Parathyroid adenoma (tissue), 2 donors: ENCODE results near the gene HPX.

ENCODE experiments used
- H2AFZ ChIP-seq: fragments of 300-600 bp; sonication (generic); one replicate; pipeline ENCODE4 v1.7.0; 2017; ENCODE audit warnings: antibody characterized with exemption, mild to moderate bottlenecking
- H3K27ac ChIP-seq: fragments of 300-600 bp; sonication (generic); one replicate; pipeline ENCODE4 v1.7.0; 2017
- H3K27me3 ChIP-seq: fragments of 300-600 bp; sonication (generic); one replicate; pipeline ENCODE4 v1.7.0; 2017; ENCODE audit warnings: low read length; ENCODE audit not compliant: control insufficient read depth, insufficient read depth
- H3K36me3 ChIP-seq: fragments of 300-600 bp; sonication (generic); one replicate; pipeline ENCODE4 v1.7.0; 2017; ENCODE audit warnings: low read length; ENCODE audit not compliant: control insufficient read depth, insufficient read depth
- H3K4me1 ChIP-seq: fragments of 300-600 bp; sonication (generic); one replicate; pipeline ENCODE4 v1.7.0; 2017; ENCODE audit warnings: control low read depth
- H3K4me2 ChIP-seq: fragments of 300-600 bp; sonication (generic); one replicate; pipeline ENCODE4 v1.7.0; 2017; ENCODE audit warnings: low read length
- H3K4me3 ChIP-seq: fragments of 300-600 bp; sonication (generic); one replicate; pipeline ENCODE4 v1.7.0; 2017; ENCODE audit warnings: low read depth, low read length
- H3K79me2 ChIP-seq: fragments of 300-600 bp; sonication (generic); one replicate; pipeline ENCODE4 v1.7.0; 2017; ENCODE audit warnings: control low read depth
- H3K9ac ChIP-seq: fragments of 300-600 bp; sonication (generic); one replicate; pipeline ENCODE4 v1.7.0; 2017; ENCODE audit warnings: mild to moderate bottlenecking
- H3K9me3 ChIP-seq: fragments of 300-600 bp; sonication (generic); one replicate; pipeline ENCODE4 v1.7.0; 2017; ENCODE audit warnings: low read length; ENCODE audit not compliant: control insufficient read depth
- CTCF ChIP-seq: fragments of 300-600 bp; sonication (generic); IDR thresholded peaks from one replicate; pipeline ENCODE4 v1.7.0; 2017; ENCODE audit warnings: antibody characterized with exemption, mild to moderate bottlenecking
- donor health status: primary hyperparathyroidism.

HPX gene

GRCh38 chr11:6402561-6402981 lies 38.2 kb downstream of the HPX start:
- H2AFZ ChIP-seq: no peak overlapping the region
- H3K4me3 ChIP-seq: no peak overlapping the region
- no peaks in the 10 kb centered on the region for H3K9me3 ChIP-seq
- H3K4me2 ChIP-seq: no peak overlapping the region
- no peaks in the 10 kb centered on the region for H3K27me3 ChIP-seq
- no peak for TF ChIP-seq CTCF
- H3K36me3 ChIP-seq: no peaks in the 10 kb centered on the region
- H3K9ac ChIP-seq: no peak overlapping the region
- no peak overlapping the region for H3K27ac ChIP-seq
- H3K4me1 ChIP-seq: no peaks in the 10 kb centered on the region
- no peaks in the 10 kb centered on the region for H3K79me2 ChIP-seq

GRCh38 chr11:6402061-6402470 lies 38.7 kb downstream of the HPX start:
- Histone ChIP-seq H3K27ac (no peak overlapping the region), H3K9ac (no peak overlapping the region)

GRCh38 chr11:6401464-6401863 lies 39.3 kb downstream of the HPX start:
- no peak for TF ChIP-seq CTCF
- H3K27me3 ChIP-seq: no peaks in the 10 kb centered on the region
- H3K9ac ChIP-seq: no peak overlapping the region
- no peak overlapping the region for H3K4me2 ChIP-seq
- H3K79me2 ChIP-seq: no peaks in the 10 kb centered on the region
- H2AFZ ChIP-seq: no peak overlapping the region
- no peaks in the 10 kb centered on the region for H3K4me1 ChIP-seq
- H3K9me3 ChIP-seq: no peaks in the 10 kb centered on the region
- no peak overlapping the region for H3K27ac ChIP-seq
- no peaks in the 10 kb centered on the region for H3K36me3 ChIP-seq
- H3K4me3 ChIP-seq: no peak overlapping the region

More at GRCh38 chr11:6402061-6402470, 38.7 kb downstream of the HPX start:
- no peaks in the 10 kb centered on the region for H3K27me3 ChIP-seq
- no peaks in the 10 kb centered on the region for H3K79me2 ChIP-seq
- no peak overlapping the region for H2AFZ ChIP-seq
- no peaks in the 10 kb centered on the region for H3K9me3 ChIP-seq
- H3K36me3 ChIP-seq: no peaks in the 10 kb centered on the region
- H3K4me2 ChIP-seq: no peak overlapping the region
- H3K4me3 ChIP-seq: no peak overlapping the region
- H3K4me1 ChIP-seq: no peaks in the 10 kb centered on the region
- TF ChIP-seq CTCF: no peak

- no peak for TF ChIP-seq CTCF
- Histone ChIP-seq H3K27me3 (no peaks in the 10 kb centered on the region), H3K36me3 (no peaks in the 10 kb centered on the region), H3K27ac (no peak overlapping the region), H3K4me3 (no peak overlapping the region), H3K9ac (no peak overlapping the region), H3K4me1 (no peaks in the 10 kb centered on the region), H2AFZ (no peak overlapping the region), H3K79me2 (no peaks in the 10 kb centered on the region), H3K4me2 (no peak overlapping the region), H3K9me3 (no peaks in the 10 kb centered on the region)
Observed at GRCh38 chr11:6400431-6401345, 40.1 kb downstream of the HPX start.

- H2AFZ ChIP-seq: no peak overlapping the region
- H3K36me3 ChIP-seq: no peaks in the 10 kb centered on the region
- H3K4me1 ChIP-seq: no peaks in the 10 kb centered on the region
- H3K27me3 ChIP-seq: no peaks in the 10 kb centered on the region
- no peak overlapping the region for H3K4me3 ChIP-seq
- H3K9me3 ChIP-seq: no peaks in the 10 kb centered on the region
- H3K27ac ChIP-seq: no peak overlapping the region
- H3K4me2 ChIP-seq: no peak overlapping the region
- no peak for TF ChIP-seq CTCF
- no peak overlapping the region for H3K9ac ChIP-seq
- no peaks in the 10 kb centered on the region for H3K79me2 ChIP-seq
Observed at GRCh38 chr11:6397636-6398035, 43.2 kb downstream of the HPX start.
